ENCODE results near the gene FAM20C.
"Not testable (repeated sequence)": the region's sequence is repeated elsewhere in the genome, so short reads cannot be mapped to it uniquely, and the experiment has no call there.

Gene FAM20C

DNA sequence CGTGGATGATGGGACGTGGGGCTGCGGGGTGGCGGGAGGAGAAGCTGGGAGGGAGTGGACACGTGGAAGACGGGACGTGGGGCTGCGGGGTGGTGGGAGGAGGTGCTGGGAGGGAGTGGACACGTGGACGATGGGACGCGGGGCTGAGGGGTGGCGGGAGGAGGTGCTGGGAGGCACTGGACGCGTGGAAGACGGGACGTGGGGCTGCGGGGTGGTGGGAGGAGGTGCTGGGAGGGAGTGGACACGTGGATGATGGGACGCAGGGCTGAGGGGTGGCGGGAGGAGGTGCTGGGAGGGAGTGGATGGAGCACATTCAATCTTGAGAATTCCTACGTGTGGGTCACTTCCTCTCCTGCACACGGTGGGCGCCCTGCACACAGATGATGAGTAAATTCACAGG is 104.8 kb downstream of the FAM20C start:
- DNase-seq: not testable (repeated sequence)

- no peak for DNase-seq
Measured at GRCh38 chr7:297611-298374, 105.4 kb downstream of the FAM20C start.

- no peak for DNase-seq
Measured at GRCh38 chr7:298375-298702, 106.0 kb downstream of the FAM20C start.

DNA sequence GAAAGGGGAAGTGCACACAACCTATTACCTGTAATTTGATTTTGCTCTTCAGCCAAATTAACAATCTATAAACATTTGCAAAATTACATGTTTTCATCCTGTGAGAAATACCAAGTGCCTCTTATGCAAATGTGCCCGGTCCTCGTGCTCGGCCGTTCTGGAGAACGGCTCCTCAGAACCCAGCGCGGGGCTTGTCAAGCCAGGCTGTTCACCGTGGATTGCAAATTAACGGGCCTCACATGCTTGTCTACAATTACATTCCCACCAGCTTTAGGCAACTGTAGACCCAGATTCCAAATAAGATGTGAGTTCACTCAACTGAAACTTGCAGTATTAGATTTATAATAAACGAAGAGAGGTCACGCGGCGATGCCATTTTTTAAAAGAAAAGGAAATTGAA is 106.4 kb downstream of the FAM20C start:
- no peak for DNase-seq

- no peak for DNase-seq
Measured at GRCh38 chr7:299169-299568, 106.8 kb downstream of the FAM20C start.

DNA sequence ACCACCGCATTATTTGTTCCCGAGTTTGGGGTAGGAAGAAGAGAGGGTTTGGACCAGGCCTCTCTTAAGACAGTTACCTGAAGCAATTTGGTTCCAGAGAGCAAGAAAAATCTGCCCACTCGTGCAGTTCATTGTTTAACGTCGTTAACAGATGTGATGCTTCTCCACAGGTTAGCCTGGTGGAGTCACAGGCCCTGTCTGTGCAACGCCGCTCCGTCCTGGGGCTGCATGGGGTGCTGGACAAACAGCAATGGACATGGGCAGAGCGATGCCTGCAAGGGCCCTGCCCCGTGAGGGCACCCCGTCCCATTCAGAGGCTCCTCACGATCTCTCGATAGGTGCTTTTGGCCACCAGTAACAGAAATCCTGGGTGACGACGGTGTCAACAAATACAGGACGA is 107.3 kb downstream of the FAM20C start:
- no peak for DNase-seq

GRCh38 chr7:300048-300447 is 107.7 kb downstream of the FAM20C start:
- no peak for DNase-seq

DNA sequence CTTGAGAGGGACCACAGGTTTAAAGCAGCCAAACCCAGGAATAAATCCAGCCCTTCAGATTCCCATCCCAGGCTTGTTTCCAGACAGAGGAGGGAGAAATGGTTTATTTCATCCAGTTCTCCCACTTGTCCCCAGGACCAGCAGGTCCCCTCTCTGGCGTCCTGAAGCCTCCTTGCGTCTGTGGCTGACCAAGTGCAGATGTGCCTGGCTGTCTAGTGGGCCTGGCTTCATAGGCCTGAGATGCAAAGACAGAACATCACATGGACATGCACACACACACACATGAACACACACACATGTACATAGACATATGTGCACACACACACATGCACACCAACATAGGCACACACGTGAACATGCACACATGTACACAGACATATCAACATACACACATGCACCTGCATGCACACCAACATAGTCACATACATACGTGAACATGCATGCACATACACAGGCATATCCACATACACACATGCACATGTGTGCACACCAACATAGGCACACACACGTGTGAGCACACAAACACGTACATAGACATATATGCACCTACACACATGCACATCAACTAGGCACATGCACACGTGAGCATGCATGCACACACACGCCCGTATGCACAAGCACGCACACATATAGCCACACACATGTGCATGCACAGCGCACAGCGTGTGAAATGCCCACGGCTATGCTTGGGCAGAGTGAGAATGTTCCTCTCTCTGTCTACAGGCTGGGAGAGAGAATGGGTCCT is 108.3 kb downstream of the FAM20C start:
- no peak for DNase-seq

- DNase-seq: no peak
Measured at GRCh38 chr7:301291-302053, 109.1 kb downstream of the FAM20C start.

DNA sequence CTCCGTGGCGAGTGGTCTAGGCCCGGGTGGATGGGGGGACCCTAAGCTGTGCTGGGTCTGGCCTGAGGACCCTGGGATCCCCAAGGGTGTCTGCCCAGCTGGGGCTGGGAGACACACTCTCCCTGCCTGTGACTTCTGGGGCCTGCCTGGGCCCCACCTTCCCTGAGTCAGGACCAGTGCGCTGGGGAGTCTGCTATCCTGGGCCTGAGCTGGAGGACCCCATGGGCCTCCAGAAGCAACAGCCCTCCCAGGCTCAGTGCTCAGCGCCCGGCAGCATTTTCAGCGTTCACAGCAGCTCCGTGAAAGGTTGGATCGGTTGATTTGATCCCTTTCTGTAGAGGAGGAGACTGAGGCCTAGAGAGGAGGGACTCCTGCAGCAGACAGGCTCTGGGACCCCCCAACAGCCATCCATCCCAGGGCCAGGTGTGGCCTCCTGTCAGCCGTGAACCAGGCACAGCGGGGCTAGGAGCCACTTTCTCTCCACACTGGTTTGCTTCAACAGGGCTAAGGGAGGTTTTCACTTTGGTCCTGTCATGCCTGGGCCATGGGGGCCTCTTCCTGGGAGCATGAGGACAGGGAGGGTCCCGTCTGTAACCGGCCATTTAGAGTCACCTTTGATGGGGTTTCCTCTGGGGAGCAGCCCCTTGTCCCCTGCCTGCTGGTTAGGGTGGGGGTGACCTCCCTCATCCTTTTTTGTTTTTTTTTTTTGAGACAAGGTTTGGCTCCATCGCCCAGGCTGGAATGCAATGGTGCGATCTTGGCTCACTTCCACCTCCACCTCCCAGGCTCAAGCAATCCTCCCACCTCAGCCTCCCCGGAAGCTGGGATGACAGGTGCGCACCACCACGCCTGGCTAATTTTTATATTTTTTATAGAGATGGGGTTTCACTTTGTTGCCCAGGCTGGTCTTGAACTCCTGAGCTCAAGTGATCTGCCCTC is 110.0 kb downstream of the FAM20C start:
- no peak for DNase-seq

GRCh38 chr7:303425-303824 is 111.1 kb downstream of the FAM20C start:
- DNase-seq: no peak

DNA sequence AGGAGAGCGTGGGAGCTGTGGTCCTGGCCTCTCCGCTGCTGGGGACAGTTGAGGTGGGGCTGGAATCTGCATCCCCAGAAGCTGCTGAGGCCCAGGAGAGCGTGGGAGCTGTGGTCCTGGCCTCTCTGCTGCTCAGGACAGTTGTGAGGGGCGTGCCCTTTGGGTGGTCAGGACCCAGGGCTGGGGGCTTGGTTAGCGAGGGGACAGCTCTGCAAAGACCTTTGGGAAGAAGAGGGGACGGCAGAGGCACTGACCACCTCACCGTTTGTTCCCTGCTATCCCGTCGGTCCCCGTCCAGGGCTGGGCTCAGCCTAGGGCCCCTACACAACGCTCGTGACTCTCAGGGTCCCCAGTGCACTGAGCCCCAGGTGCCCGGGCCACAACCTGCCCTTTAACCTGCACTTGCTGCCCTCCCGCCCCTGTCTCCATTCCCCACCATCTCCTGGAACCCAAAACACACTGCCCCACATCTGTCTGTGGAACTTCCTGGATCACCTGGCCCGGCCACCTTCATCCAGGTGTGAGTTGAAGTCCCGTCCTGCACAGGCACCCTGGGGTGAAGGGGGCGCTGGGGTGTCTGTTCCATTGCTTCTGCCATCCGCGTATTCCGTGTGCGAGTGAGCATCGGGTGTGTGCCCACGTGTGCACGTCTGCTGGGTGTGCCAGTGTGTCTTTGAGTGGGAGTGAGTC is 111.7 kb downstream of the FAM20C start:
- DNase-seq: no peak

DNA sequence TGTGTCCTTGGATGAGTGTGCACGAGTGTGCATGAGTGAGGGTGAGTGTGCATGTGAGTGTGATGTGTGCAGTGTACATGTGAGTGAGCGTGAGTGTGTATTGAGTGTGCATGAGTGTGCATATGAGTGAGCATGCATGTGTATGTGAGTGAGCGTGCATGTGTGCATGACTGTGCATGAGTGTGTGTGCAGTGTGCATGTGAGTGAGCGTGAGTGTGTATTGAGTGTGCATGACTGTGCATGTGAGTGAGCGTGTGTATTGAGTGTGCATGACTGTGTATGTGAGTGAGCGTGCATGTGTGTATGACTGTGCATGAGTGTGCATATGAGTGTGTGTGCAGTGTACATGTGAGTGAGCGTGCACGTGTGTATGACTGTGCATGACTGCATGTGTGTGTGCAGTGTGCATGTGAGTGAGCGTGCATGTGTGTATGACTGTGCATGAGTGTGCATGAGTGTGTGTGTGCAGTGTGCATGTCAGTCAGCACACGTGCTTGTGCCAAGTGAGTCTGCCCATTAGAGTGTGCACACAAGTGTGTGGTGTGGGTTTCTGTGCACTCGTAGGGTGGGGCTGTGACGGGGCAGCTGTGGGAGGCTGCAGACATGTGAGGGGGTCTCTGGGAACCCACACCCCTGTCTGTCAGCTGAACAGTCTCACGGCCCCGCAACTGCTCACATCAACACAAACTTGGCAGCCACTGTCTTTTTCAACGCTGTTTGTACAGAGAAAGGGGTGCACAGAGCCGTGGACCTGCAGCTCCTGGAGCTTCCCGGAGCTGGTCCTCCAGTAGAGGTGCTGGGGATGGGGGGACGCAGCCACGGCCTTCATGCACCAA is 112.4 kb downstream of the FAM20C start:
- no peak for DNase-seq

DNA sequence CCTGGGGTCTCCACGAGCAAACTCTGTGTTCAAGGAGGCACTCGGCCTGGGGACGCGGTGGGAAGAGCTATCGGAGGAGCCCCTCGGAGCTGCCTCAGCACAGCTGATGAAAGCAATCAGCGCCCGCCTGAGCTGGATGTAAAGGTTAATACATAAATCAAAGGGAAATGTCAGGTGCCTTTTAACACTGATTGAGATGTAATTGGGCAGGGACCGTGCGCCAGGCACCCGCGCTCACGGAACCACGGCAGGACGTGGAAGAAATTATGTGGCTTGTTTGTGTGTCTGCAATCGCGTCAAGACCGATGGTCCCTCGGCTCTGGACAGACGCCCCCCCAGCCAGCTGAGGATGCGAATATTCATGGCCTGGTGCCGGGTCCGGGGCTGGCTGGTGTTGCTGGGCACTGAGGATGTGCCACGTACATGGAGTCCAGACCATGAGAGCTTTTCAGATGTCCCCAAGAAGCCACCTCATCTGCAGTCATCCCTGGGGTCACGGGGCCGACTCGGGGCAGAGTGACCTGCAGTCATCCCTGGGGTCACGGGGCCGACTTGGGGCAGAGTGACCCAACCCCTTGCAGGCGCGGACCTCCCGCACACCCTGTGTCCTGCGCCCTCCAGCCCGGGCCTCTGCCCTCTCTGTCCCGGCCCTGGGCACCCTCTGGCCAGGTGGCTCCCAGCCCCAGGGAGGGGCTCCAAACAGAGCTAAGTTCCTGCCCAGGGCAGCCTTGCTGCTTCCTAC is 113.2 kb downstream of the FAM20C start:
- no peak for DNase-seq

GRCh38 chr7:307970-308369 is 115.6 kb downstream of the FAM20C start:
- DNase-seq: no peak

DNA sequence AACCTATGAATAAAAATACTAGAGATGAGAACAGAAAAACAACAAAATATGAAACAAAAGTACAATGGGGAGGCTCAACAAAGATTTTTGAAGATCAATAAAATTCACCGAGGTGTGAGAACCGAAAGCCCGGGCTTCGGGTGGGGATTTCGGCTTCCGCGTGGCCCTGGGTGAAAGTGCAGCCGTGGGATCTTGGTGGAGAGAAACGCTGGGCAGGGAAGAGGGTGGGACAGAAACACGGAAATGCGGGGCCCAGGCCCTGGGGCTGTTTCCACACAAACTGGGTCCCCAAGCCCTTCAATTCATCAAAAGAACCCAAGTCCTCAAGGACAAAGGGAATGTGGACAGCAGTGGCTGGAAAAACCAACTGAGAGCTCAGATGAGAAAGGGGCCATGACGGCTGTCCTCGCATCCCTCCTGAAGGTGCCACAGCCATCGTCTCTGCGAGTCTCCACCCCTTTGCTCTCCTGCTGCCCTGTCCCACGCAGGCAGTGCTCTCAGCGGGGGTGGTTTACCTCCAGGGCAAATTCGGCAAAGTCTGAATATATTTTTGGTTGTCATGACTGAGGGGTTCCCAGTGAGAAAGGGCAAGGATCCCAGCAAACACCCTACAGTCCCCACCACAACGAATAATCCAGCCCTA is 117.3 kb downstream of the FAM20C start:
- no peak for DNase-seq
